ENCODE data around the gene MRO. TPM values are rescaled to one million over a fixed set of nuclear protein-coding genes. Genes with fewer than 3 reads are reported as not detected.

MRO gene
- total RNA-seq, 1 donor = 1.8 TPM

- no peak overlapping the region for H3K4me3 ChIP-seq (ENCODE audit: insufficient read depth, low read length)
- peak overlapping the region; percentile 74 for H2AFZ ChIP-seq (ENCODE audit: low read length)
- DNase-seq (ENCODE audit: insufficient read length, low spot score, missing footprints) = no peak
- no peaks in the 10 kb centered on the region for H3K9me3 ChIP-seq (ENCODE audit: low read depth, low read length)
- no peak overlapping the region for H3K4me2 ChIP-seq (ENCODE audit: insufficient read depth, low read length)
- H3K4me1 ChIP-seq (ENCODE audit: insufficient read depth, low read length) = peaks cover 13% of the 10 kb centered on the region
- no peak for TF ChIP-seq CTCF (IDR thresholded peaks at IDR 0.05; ENCODE audit: extremely low read depth, low read depth, low read length)
- no peaks in the 10 kb centered on the region for H3K36me3 ChIP-seq (ENCODE audit: insufficient read depth, low read length)
- no peaks in the 10 kb centered on the region for H3K79me2 ChIP-seq (ENCODE audit: insufficient read depth, low read length)
- H3K27me3 ChIP-seq (ENCODE audit: insufficient read depth, low read length) = no peaks in the 10 kb centered on the region
- no peaks in the 10 kb centered on the region for H4K20me1 ChIP-seq (ENCODE audit: insufficient read depth, low read length)
- H3K27ac ChIP-seq (ENCODE audit: low read depth, low read length) = no peak overlapping the region
Observed at GRCh38 chr18:50820901-50821520, 1.2 kb upstream of the MRO start.

- Histone ChIP-seq H3K4me3 (ENCODE audit: insufficient read depth, low read length) (peak overlapping the region; percentile 65), H3K4me1 (ENCODE audit: insufficient read depth, low read length) (peaks cover 13% of the 10 kb centered on the region), H2AFZ (ENCODE audit: low read length) (peak overlapping the region; percentile 63), H3K9me3 (ENCODE audit: low read depth, low read length) (no peaks in the 10 kb centered on the region), H3K36me3 (ENCODE audit: insufficient read depth, low read length) (no peaks in the 10 kb centered on the region), H3K27ac (ENCODE audit: low read depth, low read length) (no peak overlapping the region), H3K27me3 (ENCODE audit: insufficient read depth, low read length) (peaks cover 4% of the 10 kb centered on the region), H4K20me1 (ENCODE audit: insufficient read depth, low read length) (no peaks in the 10 kb centered on the region), H3K79me2 (ENCODE audit: insufficient read depth, low read length) (no peaks in the 10 kb centered on the region), H3K4me2 (ENCODE audit: insufficient read depth, low read length) (peak overlapping the region; percentile 83)
- DNase-seq (ENCODE audit: insufficient read length, low spot score, missing footprints) = peak; percentile 80
- no peak for TF ChIP-seq CTCF (IDR thresholded peaks at IDR 0.05; ENCODE audit: extremely low read depth, low read depth, low read length)
Observed at GRCh38 chr18:50819027-50819727, 639 bp downstream of the MRO start.

GRCh38 chr18:50816419-50817166, 3.2 kb downstream of the MRO start:
- Histone ChIP-seq H2AFZ (ENCODE audit: low read length) (no peak overlapping the region), H3K27ac (ENCODE audit: low read depth, low read length) (no peak overlapping the region), H3K4me1 (ENCODE audit: insufficient read depth, low read length) (peaks cover 13% of the 10 kb centered on the region), H3K79me2 (ENCODE audit: insufficient read depth, low read length) (no peaks in the 10 kb centered on the region), H4K20me1 (ENCODE audit: insufficient read depth, low read length) (no peaks in the 10 kb centered on the region), H3K4me3 (ENCODE audit: insufficient read depth, low read length) (no peak overlapping the region), H3K9me3 (ENCODE audit: low read depth, low read length) (no peaks in the 10 kb centered on the region), H3K27me3 (ENCODE audit: insufficient read depth, low read length) (peaks cover 4% of the 10 kb centered on the region), H3K36me3 (ENCODE audit: insufficient read depth, low read length) (no peaks in the 10 kb centered on the region), H3K4me2 (ENCODE audit: insufficient read depth, low read length) (no peak overlapping the region)
- TF ChIP-seq CTCF (IDR thresholded peaks at IDR 0.05; ENCODE audit: extremely low read depth, low read depth, low read length) = no peak
- DNase-seq (ENCODE audit: insufficient read length, low spot score, missing footprints) = no peak

GRCh38 chr18:50814395-50814794, 5.4 kb downstream of the MRO start:
- H2AFZ ChIP-seq (ENCODE audit: low read length) = no peak overlapping the region
- no peaks in the 10 kb centered on the region for H3K79me2 ChIP-seq (ENCODE audit: insufficient read depth, low read length)
- no peak overlapping the region for H3K4me2 ChIP-seq (ENCODE audit: insufficient read depth, low read length)
- no peaks in the 10 kb centered on the region for H3K9me3 ChIP-seq (ENCODE audit: low read depth, low read length)
- TF ChIP-seq CTCF (IDR thresholded peaks at IDR 0.05; ENCODE audit: extremely low read depth, low read depth, low read length) = no peak
- peaks cover 4% of the 10 kb centered on the region for H3K27me3 ChIP-seq (ENCODE audit: insufficient read depth, low read length)
- no peak overlapping the region for H3K27ac ChIP-seq (ENCODE audit: low read depth, low read length)
- DNase-seq (ENCODE audit: insufficient read length, low spot score, missing footprints) = no peak
- peaks cover 9% of the 10 kb centered on the region for H3K4me1 ChIP-seq (ENCODE audit: insufficient read depth, low read length)
- H3K36me3 ChIP-seq (ENCODE audit: insufficient read depth, low read length) = no peaks in the 10 kb centered on the region
- H4K20me1 ChIP-seq (ENCODE audit: insufficient read depth, low read length) = no peaks in the 10 kb centered on the region
- H3K4me3 ChIP-seq (ENCODE audit: insufficient read depth, low read length) = no peak overlapping the region

Measured in osteoblast (primary cell).